ENCODE data around the gene DTWD1. TPM values are rescaled to one million over a fixed set of nuclear protein-coding genes. Genes with fewer than 3 reads are reported as not detected.
"Not testable (repeated sequence)": the region's sequence is repeated elsewhere in the genome, so short reads cannot be mapped to it uniquely, and the experiment has no call there.

The DTWD1 gene
- total RNA-seq, 4 donors from 2014 or later = 16.2 to 36.0 (median 27.8) TPM

DNA sequence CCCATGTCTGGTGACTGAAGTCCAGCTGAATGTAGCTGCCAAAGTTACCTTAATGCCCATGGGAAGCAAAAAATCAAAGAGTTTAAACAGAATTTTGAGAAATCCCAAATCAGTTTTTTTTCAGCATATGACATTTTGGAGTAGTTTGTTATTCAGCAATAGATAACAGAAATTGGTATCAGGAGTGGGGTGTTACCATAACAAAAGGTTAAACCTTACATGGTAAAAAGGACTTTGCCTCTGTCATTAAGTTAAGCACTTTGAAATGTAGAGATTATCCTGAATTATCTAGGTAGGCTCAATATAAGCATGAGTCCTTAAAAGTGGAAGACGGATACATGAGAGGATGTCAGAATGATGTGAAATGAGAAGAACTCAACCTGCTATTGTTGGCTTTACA lies 32.1 kb downstream of the DTWD1 start:
- Histone ChIP-seq H3K27me3 (no peaks in the 10 kb centered on the region), H3K4me1 (peaks cover 0 to 8% of the 10 kb centered on the region in 2 donors), H3K27ac (no peak overlapping the region), H3K9me3 (no peaks in the 10 kb centered on the region), H3K36me3 (no peaks in the 10 kb centered on the region), H3K4me3 (replicated peaks in 1 of 3) (no peak overlapping the region)
- WGBS, 2 donors = 98% methylated on average over 1 of the region's 1 CpG
- DNase-seq = no peak
- no peak for TF ChIP-seq POLR2A (IDR thresholded peaks at IDR 0.05)
- intact Hi-C loops (cut with DNase I) = no loop called here

DNA sequence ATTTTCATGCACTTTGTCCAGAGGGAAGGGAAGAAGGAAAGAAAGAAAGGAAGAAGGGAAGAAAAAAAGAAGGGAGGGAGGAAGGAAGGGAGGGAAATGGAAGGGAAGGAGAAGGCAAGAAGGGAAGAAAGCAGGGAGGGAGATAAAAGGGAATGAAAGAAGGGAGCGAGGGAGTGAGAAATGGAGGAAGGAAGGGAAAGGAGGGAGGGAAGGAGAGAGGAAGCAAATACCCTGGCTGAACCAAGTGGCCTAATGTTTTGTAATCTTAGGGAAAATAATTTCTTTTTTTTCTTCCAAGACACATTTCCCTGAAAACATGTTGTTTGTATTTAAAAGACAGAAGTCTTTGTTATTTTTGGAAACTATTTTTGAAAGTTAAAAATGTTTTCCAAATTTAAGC lies 35.9 kb downstream of the DTWD1 start:
- H3K36me3 ChIP-seq = no peaks in the 10 kb centered on the region
- H3K4me1 ChIP-seq = no peaks in the 10 kb centered on the region
- intact Hi-C loops (cut with DNase I) = no loop called here
- H3K9me3 ChIP-seq = no peaks in the 10 kb centered on the region
- WGBS, 2 donors = 75 to 86% methylated on average over 1 of the region's 1 CpG
- no peaks in the 10 kb centered on the region for H3K27me3 ChIP-seq
- no peak overlapping the region for H3K27ac ChIP-seq
- no peak overlapping the region for H3K4me3 ChIP-seq (replicated peaks in 1 of 3)
- TF ChIP-seq CTCF (IDR thresholded peaks at IDR 0.05) = no peak
- TF ChIP-seq POLR2A (IDR thresholded peaks at IDR 0.05) = no peak
- DNase-seq = no peak

DNA sequence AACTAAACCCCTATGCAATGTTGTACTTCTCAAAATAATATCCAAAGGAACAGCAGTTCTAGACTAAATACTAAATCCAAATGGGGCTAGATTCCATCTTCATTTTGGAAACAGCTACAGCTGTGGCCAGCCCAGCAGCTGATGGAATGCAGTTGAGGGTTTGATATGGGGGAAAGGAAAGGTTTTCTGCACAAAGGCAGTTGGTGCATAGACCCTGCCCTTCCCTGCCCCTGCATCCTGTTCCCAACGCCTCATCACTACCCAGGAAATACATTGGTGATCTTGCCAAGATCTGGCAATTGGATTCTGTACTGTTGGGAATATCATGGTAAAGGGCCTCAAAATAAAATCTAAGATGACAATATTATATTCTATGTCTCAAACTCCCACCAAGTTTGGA lies 43.9 kb downstream of the DTWD1 start:
- no peak overlapping the region for H3K4me3 ChIP-seq (replicated peaks in 1 of 3)
- no peaks in the 10 kb centered on the region for H3K9me3 ChIP-seq
- WGBS, 2 donors = 79 to 81% methylated on average over 1 of the region's 1 CpG
- DNase-seq = no peak
- H3K36me3 ChIP-seq = no peaks in the 10 kb centered on the region
- TF ChIP-seq POLR2A (IDR thresholded peaks at IDR 0.05) (no peak), CTCF (IDR thresholded peaks at IDR 0.05) (no peak)
- H3K27ac ChIP-seq = no peak overlapping the region
- intact Hi-C loops (cut with DNase I) = no loop called here
- no peaks in the 10 kb centered on the region for H3K4me1 ChIP-seq
- no peaks in the 10 kb centered on the region for H3K27me3 ChIP-seq

GRCh38 chr15:49666486-49666885 lies 45.6 kb downstream of the DTWD1 start:
- intact Hi-C loops (cut with DNase I); H3K27ac ChIP-seq; H3K27me3 ChIP-seq; H3K36me3 ChIP-seq; H3K4me3 ChIP-seq (replicated peaks in 1 of 3); H3K4me1 ChIP-seq; H3K9me3 ChIP-seq; DNase-seq: not testable (repeated sequence)
- 91 to 97% methylated on average over 3 of the region's 3 CpGs for WGBS, 2 donors

GRCh38 chr15:49669288-49669687 lies 48.4 kb downstream of the DTWD1 start:
- no peak for DNase-seq
- WGBS, 2 donors = 86 to 94% methylated on average over 1 of the region's 1 CpG
- no peaks in the 10 kb centered on the region for H3K9me3 ChIP-seq
- intact Hi-C loops (cut with DNase I) = no loop called here
- peaks cover 0 to 2% of the 10 kb centered on the region in 2 donors for H3K4me1 ChIP-seq
- H3K27me3 ChIP-seq = no peaks in the 10 kb centered on the region
- H3K27ac ChIP-seq = no peak overlapping the region
- no peak for TF ChIP-seq POLR2A (IDR thresholded peaks at IDR 0.05)
- no peak for TF ChIP-seq CTCF (IDR thresholded peaks at IDR 0.05)
- no peaks in the 10 kb centered on the region for H3K36me3 ChIP-seq
- H3K4me3 ChIP-seq (replicated peaks in 1 of 3) = no peak overlapping the region

GRCh38 chr15:49673861-49674260 lies 53.0 kb downstream of the DTWD1 start:
- Histone ChIP-seq H3K4me1 (peaks cover 0 to 7% of the 10 kb centered on the region in 2 donors), H3K4me3 (replicated peaks in 1 of 3) (no peak overlapping the region), H3K27ac (no peak overlapping the region), H3K36me3 (no peaks in the 10 kb centered on the region), H3K27me3 (no peaks in the 10 kb centered on the region), H3K9me3 (no peaks in the 10 kb centered on the region)
- 85 to 98% methylated on average over 1 of the region's 1 CpG for WGBS, 2 donors
- no peak for DNase-seq
- intact Hi-C loops (cut with DNase I) = no loop called here
- TF ChIP-seq POLR2A (IDR thresholded peaks at IDR 0.05) (no peak), CTCF (IDR thresholded peaks at IDR 0.05) (no peak)

All from thyroid gland (tissue), 4 donors.